ENCODE measurements around the gene SIAH1.
"Not testable (repeated sequence)": the region's sequence is repeated elsewhere in the genome, so short reads cannot be mapped to it uniquely, and the experiment has no call there.

The SIAH1 gene, protein sequence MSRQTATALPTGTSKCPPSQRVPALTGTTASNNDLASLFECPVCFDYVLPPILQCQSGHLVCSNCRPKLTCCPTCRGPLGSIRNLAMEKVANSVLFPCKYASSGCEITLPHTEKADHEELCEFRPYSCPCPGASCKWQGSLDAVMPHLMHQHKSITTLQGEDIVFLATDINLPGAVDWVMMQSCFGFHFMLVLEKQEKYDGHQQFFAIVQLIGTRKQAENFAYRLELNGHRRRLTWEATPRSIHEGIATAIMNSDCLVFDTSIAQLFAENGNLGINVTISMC

GRCh38 chr16:48385253-48386150, at the start of gene SIAH1:
SIAH1 (minus strand) TSS chr16:48385413; CDS start chr16:48362428, 22,985 bp downstream.
- DNase-seq: peak; percentile 69

DNA sequence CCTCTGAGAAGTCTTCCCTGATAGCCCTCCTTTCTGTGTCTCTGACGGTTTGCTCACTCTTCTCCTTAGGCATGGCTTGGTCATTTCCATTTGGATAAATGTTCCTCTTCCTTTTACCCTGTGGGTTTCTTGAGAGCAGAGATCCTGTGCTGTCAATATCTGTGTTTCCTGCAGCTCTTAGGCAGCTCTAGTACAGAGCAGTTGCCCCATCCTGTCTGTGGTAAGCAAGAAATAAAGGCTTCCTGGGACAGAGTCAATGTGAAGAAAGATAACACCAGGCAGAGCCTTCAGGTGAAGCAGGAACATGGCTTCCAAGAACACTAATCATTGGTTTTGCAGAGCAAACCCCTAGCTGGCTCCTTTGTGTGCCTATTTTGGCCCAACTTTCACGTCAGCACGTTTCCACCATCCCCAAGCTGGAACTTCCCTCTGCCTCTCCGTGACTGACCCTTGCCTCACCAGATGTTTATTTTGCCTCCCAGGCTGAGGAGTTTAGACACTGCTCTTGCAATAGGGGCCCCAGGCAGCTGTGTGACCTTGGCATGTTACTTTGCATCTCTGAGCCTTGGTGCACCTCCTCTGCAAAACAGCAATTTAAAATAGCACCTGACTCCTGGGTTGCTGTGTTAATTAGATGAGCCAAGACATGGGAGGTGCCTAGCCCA, 49.6 kb upstream of the SIAH1 start:
- no peak for DNase-seq

DNA sequence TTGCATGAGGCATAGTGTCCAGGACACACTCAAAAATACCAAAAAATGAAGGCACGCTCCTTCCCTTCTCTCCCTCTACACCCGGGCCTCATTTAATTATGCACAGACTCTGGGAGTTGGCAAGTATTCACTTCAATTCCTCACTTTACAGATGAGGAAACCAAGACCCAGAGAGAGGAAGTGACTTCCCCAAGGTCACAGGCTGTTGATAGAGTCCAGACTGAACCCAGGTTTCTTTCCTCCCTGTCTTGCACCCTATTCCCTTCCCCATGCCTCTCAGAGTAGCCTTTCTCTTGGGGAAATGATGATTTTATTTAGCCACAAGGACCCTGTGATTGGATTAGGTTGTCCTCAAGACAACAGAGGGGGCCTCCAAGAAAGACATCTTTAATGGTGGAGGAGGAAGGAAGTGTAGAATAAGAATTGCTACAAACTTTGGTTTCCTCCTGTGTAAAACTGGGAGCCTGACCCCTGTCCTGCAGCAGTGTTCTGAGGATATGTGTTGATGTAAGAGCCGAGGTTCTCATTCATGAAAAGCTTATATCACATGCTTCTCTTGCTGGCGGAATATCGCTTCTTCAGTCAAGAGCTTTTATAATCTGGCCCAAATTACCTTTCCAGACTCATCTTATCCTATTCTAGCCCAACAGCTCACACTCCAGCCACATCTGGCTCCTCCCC, 48.8 kb upstream of the SIAH1 start:
- DNase-seq: no peak

- no peak for DNase-seq
Measured at GRCh38 chr16:48433116-48433849, 48.1 kb upstream of the SIAH1 start.

- no peak for DNase-seq
Measured at GRCh38 chr16:48432136-48432535, 46.9 kb upstream of the SIAH1 start.

GRCh38 chr16:48430890-48431289, 45.7 kb upstream of the SIAH1 start:
- no peak for DNase-seq

DNA sequence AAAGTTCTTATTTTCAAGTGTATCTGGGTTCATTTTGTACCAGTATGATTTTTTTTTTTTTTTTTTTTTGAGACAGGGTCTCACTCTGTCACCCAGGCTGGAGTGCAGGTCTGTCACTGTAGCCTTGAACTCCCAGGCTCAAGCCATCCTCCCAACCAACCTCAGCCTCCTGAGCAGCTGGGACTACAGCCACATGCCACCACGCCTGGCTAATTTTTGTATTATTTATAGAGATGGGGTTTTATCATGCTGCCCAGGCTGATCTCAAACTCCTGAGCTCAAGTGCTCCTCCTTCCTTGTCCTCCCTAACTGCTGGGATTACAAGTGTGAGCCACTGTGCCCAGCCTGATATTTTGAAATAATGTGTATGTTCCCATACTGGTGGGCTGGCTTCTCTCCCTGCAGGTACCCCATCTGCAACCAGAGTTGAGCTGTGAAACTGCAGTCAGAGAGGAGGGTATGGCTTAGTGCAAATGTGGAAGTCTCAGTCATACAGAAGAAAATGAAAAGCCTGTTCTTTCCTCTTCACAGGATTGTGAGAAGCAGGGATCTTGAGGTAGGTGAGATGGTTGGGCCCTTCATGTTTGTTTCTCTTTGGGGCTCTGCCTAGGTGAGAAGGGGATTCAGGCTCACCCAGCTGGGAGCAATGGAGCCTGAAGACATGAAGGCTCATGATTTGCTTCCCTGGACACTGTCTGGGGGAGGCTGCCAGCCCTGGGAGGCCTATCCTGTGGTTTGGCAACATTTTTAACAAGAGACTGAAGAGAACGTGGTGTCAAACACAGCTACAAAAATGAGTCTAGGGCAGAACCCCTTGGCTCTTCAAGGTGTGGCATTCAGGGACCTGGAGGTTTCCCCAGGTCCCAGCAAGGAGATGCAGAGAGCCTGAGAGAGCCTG, 41.3 kb upstream of the SIAH1 start:
- DNase-seq: no peak

GRCh38 chr16:48422537-48422936, 37.3 kb upstream of the SIAH1 start:
- no peak for DNase-seq

DNA sequence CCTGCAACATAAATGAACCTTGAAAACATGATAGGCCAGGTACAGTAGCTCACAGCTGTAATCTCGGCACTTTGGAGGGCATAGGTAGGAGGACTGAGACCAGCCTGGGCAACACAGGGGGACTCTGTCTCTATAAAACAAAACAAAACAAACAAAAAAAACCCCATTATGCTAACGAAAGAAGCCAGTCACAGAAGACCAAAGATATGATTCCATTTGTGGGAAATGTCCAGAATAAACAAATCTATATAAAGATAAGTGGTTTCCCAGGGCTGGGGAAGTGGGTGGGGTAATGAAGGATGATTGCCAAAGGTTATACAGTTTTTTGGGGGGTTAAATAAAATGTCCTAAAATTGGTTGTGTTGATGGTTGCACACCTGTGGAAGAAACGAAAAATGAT, 36.5 kb upstream of the SIAH1 start:
- no peak for DNase-seq

DNA sequence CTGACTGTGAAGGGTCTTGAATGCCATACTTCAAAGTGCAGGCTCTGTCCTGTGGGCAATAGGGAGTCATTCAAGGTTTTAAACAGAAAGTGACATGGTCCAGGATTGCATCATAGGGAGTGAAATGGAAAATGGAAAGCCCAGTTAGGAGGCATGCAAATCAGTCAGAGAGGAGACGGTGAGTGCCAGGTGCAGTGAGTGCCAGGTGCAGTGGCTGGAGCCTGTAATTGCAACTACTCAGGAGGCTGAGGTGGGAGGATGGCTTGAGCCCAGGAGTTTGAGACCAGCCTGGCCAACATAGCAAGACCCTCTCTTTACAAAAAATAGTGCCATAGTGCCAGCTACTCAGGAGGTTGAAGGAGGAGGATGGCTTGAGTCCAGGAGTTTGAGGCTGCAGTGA, 35.2 kb upstream of the SIAH1 start:
- DNase-seq: no peak

DNA sequence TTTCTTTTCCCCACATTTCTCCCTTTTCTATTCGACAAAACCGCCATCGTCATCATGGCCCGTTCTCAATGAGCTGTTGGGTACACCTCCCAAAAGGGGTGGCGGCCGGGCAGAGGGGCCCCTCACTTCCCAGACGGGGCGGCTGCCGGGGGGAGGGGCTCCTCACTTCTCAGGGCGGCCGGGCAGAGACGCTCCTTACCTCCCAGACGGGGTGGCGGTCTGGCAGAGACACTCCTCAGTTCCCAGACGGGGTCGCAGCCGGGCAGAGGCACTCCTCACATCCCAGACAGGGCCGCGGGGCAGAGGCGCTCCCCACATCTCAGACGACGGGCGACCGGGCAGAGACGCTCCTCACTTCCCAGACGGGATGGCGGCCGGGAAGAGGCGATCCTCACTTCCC, 31.4 kb upstream of the SIAH1 start:
- not testable (repeated sequence) for DNase-seq

DNA sequence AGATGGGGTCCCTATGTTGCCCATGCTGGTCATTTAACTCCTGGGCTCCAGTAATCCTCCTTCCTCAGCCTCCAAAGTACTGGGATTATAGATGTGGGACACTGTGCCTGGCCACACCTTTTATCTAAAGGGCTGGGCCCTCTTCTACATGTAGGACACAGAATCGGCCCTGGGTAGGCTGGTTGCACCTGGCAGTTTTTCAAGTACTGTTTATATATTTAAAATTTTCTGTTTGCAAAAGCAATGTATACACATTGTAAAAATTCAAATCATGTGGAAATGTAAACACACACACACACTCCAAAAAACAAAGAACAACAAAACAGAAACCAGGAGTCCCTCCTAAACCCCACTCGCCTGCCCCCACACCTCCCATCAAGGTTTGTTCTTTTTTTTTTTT, 28.1 kb upstream of the SIAH1 start:
- DNase-seq: no peak

DNA sequence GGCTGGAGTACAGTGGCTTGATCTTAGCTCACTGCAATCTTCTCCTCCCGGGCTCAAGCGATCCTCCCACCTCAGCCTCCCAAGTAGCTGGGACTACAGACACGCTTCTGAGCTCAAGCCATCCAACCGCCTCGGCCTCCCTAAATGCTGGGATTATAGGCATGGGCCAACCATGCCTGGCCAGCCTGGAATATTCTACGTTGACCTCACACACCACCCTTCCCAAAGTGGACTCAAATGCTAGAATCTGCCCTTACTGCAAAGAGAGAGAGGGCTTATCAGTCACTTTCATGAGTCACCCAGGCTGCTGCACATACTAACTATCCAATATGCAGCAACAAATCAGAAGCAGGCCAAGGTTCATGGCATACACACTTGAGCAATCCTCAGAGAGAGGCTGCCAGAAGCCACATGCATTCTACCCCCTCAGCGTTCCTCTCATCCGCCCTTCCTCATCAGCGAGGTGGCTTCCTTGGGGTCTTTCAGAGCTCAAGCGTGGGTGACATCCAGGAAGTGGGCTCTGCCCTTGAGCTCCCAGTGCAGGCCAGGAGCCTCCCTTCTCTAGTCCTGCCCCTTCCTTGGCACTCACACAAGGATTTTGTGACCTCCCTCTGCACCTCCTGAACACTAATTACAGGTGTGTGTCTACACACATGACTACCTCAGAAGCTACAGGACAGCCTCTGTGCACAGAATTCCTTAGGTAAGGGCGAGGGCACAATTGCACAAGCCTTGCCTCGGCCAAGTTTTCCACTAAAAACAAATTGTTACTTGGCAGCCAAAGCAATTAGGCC, 24.8 kb upstream of the SIAH1 start:
- no peak for DNase-seq

DNA sequence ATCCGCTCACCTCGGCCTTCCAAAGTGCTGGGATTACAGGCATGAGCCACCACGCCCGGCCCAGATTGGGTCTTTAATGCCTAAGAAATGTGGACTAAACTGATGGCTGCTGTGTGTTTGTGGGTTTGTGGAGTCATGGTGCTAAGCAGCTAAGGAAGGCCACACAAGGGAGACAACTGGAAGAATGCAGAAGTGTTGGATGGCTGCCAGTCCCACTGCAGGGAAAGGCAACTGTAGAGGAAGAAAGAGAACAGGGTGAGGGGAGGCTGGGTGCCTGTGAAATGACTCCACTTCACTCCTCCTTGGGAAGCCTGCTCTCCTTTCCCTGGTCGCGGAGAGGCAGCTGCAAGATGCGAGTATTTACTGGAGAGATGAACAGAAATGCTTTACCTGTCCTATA, 23.5 kb upstream of the SIAH1 start:
- no peak for DNase-seq

- DNase-seq: no peak
Measured at GRCh38 chr16:48405907-48406306, 20.7 kb upstream of the SIAH1 start.

DNA sequence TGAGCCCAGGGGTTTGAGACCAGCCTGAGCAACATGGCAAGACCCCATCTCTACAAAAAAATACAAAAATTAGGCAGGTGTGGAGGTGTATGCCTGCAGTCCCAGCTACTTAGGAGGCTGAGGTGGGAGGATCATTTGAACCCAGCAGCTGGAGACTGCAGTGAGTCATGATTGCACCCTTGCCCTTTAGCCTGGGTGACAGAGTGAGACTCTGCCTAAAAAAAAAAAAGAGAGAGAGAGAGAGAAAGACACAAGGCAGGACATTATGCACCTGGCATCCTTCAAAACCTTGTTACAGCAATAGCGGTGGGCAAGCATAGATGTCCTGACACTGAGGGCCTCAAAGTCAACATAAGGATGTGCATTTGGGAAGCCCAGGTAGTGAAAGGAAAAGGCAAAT, 19.9 kb upstream of the SIAH1 start:
- no peak for DNase-seq

DNA sequence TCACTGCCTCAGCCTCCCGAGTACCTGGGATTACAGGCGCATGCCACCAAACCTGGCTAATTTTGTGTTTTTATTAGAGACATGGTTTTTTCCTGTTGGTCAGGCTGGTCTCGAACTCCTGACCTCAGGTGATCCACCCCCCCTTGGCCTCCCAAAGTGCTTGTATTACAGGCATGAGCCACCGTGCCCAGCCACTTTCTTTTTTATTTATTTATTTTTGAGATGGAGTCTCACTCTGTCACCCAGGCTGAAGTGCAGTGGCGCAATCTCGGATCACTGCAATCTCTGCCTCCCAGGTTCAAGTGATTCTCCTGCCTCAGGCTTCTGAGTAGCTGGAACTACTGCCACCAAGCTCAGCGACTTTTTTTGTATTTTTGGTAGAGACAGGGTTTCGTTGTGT, 17.3 kb upstream of the SIAH1 start:
- DNase-seq: not testable (repeated sequence)

DNA sequence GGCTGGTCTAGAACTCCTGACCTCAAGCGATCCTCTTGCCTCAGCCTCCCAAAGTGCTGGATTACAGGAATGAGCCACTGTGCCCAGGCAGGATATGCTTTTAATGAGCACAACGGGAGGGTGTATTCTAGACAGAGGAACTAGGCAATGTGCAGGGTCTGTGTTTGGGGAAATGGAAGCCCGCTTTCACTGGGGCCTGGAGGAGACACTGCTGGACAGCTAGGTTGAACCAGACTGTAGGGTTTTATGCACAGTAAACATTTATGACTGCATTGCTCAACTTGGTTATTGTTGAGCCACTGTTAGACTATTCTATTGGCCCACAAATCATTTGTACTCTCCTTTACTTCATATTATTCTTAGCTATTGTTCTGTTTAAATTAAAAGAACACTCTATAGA, 10.2 kb upstream of the SIAH1 start:
- no peak for DNase-seq

- no peak for DNase-seq
Measured at GRCh38 chr16:48394355-48394703, 9.1 kb upstream of the SIAH1 start.

Measured in T1000 (cell line).